Endometrial microvascular endothelial cells (primary cell): ENCODE results near the gene MYO5B. TPM values are rescaled to one million over a fixed set of nuclear protein-coding genes. Genes with fewer than 3 reads are reported as not detected.
"Not testable (repeated sequence)": the region's sequence is repeated elsewhere in the genome, so short reads cannot be mapped to it uniquely, and the experiment has no call there.

Experiments used
- in situ Hi-C: cut with HindIII; loops from 2 replicates; pipeline ENCODE4 v1.10.0; 2017; ENCODE audit warnings: low sequenced_read_pairs, low pct_unique_long_range_greater_than_20kb; ENCODE audit errors: inconsistent ontology term
- total RNA-seq: library from RNA; depleted of rRNA; stranded (reverse); fragments of >200 nt; gene quantifications from one replicate; pipeline ENCODE4 v1.2.3, GENCODE V29; 2015; ENCODE audit errors: inconsistent ontology term

MYO5B gene
- total RNA-seq, 1 donor from 2014 or later, result 1.3 TPM

- in situ Hi-C loops, result no loop called here
These were observed 353.4 kb downstream of the MYO5B start for GRCh38 chr18:49841236-49842217.

- in situ Hi-C loops, result no loop called here
These were observed 355.9 kb downstream of the MYO5B start for GRCh38 chr18:49839012-49839411.

- in situ Hi-C loops, result no loop called here
These were observed 356.6 kb downstream of the MYO5B start for GRCh38 chr18:49838381-49838780.

DNA sequence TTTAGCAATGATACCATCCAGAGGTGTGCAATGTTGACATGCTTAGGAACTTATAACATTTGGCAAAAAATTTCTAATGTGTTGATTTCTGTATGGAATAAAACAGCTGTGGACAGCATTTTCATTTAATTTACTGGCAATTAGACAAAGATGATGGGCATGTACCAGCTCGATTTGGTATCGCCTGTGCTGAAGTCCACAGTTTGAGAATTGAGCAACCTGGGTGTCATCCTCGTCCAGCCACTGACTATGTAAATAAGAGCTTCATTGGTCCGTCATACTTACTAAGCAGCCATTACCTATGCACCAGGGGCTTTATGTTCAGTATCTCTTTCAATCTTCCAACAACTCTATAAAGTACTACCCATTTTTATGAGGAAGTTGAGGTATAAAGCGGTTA, 357.1 kb downstream of the MYO5B start:
- in situ Hi-C loops, result no loop called here

GRCh38 chr18:49837316-49837835, 357.6 kb downstream of the MYO5B start:
- in situ Hi-C loops, result not testable (repeated sequence)

- in situ Hi-C loops, result no loop called here
These were observed 359.5 kb downstream of the MYO5B start for GRCh38 chr18:49835405-49835804.

DNA sequence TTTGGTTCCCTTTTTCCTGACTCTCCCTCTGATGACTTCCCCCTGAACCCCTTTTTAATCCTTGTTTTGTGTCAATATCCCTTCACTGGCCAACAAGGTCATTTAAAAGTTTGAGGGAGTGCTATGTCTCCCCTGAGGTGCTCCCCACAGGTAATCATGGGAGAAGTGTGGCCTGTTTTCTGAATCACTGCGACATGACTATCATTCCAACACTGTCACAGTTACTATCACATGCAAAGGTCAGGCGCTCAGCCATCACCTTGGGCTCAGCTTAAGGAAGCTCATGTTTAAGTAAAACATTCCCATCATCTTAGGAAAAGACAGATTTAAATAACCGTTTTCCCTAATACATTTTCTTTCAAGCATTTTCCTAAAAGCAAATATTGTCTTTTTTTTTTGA, 360.7 kb downstream of the MYO5B start:
- in situ Hi-C loops, result no loop called here

DNA sequence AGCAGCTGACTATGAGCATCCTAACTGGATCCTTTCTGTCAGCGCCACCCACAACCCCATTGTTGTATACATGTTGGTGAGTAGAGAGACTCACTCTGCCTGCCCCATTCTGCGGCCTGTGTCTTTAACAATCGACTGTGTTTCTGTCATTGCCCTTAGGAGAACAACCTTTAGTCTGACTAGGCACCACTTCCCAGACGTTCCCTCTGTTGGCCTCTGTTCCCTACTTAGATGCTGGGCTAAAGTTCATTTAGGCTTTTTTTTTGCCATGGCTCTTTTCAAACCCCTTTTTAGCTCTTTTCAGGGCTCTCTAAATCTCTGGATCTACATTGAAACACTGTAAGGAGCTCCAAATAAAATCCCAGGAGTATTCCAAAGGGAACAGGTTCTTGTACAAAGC, 361.1 kb downstream of the MYO5B start:
- in situ Hi-C loops, result no loop called here

DNA sequence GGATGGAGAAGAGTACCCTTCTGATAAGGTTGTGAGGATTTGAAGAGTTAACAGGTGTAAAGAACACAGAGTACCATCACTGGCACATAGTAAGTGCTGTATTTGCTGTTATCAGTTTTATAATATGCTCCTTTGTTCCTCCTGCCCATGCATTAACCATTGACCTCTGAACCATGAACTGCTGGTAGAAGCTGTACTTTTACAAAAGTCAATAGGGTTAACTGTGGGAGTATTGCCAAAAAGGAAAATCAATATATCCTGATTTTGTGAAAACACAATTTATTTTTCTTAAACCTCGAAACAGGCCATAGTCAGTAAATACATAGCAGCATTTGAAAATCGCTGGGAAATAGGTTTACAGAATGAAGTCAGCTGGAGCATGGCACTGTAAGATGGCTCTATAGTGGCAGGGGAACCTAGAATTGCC, 362.7 kb downstream of the MYO5B start:
- in situ Hi-C loops, result no loop called here

GRCh38 chr18:49827996-49828395, 367.0 kb downstream of the MYO5B start:
- in situ Hi-C loops, result no loop called here

DNA sequence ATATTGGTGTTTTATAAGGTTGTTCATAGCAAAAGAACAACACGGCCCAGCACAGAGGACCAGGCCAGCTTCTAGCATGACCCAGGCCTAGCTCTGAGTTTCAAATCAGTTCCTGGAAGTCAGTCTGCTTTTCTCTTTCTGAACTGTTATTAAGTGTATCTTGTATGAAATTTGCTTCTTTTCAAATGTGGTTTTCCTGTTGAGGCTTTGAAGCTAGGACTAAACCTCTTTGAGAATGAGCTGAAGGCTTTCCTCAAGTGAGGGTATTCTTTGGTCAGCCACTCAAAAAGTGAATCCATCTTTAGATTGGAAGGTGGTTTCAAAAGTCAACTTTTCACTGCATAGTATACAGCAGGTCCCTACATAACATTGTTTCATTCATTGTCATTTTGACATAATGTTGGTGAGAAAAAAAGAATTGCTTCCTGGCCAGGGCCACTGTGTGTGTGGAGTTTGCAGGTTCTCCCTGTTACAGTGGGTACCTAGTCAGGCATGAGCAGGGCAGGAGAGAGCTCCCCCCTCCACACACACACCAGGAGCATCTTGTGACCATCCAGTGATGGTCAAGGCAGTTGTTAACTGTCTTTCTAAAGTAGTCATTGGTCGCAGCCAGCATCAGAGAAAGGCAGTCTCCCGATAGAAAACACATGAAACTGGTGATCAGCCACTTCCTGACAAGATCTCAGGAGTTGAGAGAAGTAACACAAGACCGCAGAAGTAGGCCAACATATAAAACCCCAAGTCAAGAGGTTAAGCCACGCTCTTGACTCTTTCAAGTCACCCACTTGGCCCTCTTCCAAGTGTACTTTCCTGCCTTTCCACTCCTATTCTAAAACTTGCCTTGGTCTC, 374.9 kb downstream of the MYO5B start:
- in situ Hi-C loops, result no loop called here

GRCh38 chr18:49819071-49819662, 375.8 kb downstream of the MYO5B start:
- in situ Hi-C loops, result no loop called here

GRCh38 chr18:49817947-49818346, 377.0 kb downstream of the MYO5B start:
- in situ Hi-C loops, result no loop called here

- in situ Hi-C loops, result no loop called here
These were observed 379.0 kb downstream of the MYO5B start for GRCh38 chr18:49815927-49816326.

DNA sequence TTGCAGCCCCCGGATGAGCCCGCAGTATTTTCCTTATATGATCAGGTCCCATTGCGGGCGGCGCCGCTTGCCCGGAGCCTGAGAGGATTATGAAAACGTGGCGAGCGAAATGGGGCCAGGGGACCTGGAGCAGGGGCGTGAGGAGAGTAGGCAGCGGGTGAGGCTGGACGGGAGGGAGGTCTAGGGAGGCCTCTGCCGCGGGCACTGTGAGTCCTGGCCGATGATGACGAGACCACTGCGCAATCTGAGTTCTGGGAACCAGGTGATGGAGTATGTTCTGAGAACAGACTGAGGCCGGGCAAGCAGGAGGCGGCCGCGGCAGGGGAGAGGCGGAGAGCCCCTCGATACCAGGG, 380.8 kb downstream of the MYO5B start:
- in situ Hi-C loops, result no loop called here

DNA sequence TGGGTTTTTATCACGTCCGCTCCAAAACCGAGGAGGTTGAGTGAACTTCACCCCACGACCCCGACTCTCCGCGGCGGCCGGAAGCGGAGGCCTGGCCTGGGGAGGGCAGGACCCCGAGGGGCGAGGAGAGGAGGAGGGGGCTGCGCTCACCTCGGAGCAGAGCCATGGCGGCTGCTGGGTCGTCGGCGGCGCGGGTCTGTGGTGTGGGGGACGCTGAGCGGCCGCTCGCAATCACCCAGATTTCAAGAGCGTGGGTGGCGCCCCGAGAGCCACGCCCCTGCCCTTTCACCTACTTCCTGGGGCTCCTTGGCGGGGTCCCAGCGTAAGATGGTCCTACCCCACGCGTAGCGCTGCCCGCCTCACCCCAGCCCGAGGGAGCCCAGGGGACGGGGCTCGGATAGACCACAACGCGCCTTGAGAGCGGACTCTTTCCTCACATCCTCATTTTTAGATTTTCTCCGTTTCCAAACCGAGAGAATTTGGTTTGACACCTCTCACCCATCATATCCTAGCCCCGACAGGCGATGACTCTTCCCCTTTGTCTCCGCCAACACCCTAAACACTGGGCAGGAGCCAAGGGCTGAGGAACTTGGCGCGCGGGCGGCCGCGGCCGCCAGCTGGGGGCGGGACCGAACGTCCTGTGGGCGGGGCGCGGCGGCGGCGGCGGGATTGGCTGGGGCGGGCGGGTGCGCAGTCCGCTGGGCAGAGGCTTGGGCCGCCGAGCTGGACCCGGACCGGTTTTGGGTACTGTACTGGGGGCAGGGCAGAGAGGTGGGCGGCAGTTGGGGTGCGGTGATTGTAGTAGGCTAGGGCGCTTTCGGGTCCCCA, 381.4 kb downstream of the MYO5B start, which contains the start of gene ACAA2:
Gene ACAA2 (minus strand): TSS at position 215 of the 828 bp plus-strand sequence. CDS start 49 bp downstream, at position 166.
- in situ Hi-C loops, result no loop called here

GRCh38 chr18:49813069-49813318, 382.0 kb downstream of the MYO5B start:
- in situ Hi-C loops, result no loop called here

DNA sequence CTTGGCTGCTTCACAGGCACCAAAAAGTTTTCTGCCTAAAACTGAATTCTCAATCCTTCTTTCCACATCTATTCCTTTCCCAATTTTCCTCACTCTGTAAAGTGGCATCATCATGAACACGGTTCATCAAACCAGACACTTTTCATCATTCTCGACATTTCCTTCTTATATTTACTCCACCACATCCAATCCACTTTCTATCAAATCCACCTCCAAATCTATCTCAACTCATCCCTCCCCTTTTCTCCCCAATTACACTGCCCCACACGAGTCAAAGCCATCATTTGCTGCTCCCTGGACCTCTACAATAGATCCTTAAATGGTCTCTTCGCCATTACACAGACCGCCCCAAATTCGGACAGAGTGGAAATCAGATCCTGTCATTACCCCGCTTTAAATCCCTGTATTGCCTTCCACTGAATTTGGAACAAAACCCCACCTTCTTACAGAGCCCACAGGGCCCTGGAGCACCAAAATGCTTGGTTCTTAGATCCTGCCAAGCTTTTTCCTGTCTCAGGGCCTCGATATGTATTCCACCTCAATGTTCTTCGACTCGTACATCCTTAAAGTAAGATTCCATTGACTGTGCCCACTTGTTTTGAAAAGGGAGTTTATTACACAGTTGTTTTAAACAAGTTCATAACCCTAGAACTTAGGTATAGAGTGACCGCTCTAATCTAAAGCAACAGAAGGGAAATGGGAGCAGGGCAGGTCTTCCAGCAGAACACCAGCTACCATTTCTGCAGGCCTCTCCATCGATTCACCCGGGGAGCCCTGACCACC, 382.5 kb downstream of the MYO5B start:
- in situ Hi-C loops, result no loop called here
